NCI-H1930 (cell line): ENCODE results near the gene BACH2.
"Not testable (repeated sequence)": the region's sequence is repeated elsewhere in the genome, so short reads cannot be mapped to it uniquely, and the experiment has no call there.

ENCODE experiments used
- DNase-seq, 2 experiments: peaks; one replicate each; lab custom pipeline; 2025; lab: John Stamatoyannopoulos, UW

The BACH2 gene

GRCh38 chr6:90301816-90302215 is 5.2 kb upstream of the BACH2 start:
- no peak for DNase-seq

DNA sequence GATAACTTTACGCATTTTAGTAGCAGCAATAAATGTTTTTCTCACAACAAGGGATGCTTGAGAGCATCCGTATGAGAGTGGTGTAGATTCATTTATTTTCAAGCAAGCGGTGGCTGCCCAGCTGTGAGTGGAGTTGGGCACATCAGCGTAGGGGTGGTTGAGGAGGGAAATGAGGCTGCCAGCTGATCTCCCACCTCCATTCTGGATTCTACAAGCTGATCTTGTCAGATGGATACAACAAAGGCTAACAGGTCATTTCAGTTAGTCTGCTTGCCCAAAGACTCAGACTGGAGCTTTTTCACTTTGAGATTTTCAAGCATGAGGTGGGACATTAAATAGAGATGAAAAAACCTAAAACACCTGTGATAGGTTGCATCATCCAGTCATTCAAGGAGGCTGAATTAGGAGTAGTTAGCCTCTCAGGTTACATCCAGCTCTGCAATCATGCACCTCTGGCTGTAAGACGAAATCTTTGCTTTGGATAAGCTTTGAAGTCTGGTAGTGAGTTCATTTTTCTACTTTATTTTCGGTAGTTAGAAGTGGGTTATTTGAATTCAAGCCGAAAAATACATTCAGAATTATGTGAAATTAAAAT is 1.9 kb upstream of the BACH2 start:
- DNase-seq = peak in 1 of 2 experiments; percentile 35

DNA sequence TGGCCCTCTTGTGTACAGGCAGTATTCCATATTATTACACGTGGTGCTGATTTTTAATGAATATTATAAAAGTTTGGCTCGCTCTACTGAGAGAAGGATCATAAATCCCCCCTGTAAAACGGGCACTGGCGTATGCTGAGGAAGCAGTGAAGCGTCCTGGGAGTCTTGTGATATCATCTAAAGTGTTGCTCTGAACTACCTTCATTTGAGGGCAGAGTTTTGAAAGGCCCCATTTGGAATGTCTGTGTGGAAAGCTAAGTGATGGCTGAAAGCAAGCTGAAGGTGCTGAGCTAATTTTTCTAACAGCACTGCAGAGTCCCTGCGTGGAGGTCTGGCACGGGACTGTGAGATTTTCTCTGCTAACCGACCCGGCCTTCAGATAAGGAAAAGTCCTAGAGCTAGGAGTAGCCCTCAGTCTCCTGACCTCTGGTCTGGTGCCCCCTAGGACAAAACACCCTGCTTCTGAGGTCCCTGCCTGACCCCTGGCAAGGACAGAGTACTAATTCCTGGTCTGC is 1.3 kb upstream of the BACH2 start:
- no peak for DNase-seq

GRCh38 chr6:90297115-90297866 is 648 bp upstream of the BACH2 start:
- no peak for DNase-seq

DNA sequence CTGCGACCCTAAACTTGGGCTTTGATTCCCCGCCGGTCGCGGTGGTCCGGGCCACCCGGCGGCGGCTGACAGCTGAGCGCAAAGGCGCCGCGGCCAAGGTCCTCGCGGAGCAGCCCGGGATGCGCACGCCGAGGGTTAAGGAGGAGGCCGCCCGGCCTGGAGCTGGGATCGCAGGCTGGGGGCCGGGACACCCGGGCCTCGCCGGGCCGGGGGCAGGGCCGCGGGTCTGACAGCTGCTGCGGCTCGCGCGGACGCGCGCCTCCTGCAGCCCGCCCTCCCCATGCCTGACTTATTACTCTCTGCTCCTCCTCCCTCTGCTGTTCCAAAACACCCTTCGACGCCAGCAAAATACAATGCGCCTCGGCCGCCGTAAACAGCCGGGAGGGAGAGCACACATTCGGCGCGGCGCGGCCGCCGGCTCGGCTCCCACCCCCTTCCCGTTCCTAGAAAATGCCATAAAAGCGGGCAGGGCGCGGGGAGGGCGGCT is 746 bp downstream of the BACH2 start:
- peak in 1 of 2 experiments; percentile 15 for DNase-seq

- no peak for DNase-seq
Observed at GRCh38 chr6:90294989-90295853, 1.4 kb downstream of the BACH2 start.

DNA sequence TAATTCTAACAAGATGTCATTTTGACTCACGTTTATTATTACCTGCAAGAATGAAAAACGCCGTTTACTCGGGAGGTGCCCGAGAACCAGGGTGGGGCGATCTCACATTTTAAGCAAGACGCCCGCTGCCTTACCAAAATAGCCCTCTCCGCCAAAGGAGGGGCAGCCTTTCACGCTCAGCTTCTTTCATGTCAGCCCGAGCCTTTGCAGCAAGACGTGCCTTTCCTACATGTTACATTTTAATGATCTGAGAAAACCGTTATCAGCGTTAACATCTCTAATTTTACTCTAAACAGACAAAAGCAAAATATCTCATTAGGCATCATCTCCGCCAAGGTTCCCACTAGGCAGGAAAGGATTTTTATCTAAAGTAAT is 2.0 kb downstream of the BACH2 start:
- no peak for DNase-seq

DNA sequence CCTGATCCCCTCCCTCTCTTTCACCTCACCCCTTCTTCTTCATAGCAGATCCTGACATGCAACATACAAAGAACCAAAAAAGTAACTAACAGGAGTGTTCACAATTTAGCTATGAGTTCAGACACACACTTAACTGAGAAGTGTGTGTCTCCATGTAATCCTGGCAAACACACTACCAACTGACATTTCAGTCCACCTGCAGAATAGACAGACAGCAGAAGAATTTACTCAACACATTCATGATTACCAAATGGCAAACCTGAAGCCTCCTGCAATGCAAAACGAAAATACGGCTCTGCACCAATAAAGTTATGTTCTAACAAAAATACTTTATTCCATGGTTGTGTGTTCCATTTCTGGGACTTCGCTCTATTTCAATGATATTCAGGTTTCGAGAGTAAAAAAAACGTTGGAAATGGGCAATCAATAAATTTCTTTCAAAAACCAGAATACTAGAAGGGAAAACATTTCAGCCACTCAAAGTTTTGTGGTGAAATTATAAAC is 2.6 kb downstream of the BACH2 start:
- DNase-seq = no peak

GRCh38 chr6:90293319-90293953 is 3.2 kb downstream of the BACH2 start:
- DNase-seq = no peak

DNA sequence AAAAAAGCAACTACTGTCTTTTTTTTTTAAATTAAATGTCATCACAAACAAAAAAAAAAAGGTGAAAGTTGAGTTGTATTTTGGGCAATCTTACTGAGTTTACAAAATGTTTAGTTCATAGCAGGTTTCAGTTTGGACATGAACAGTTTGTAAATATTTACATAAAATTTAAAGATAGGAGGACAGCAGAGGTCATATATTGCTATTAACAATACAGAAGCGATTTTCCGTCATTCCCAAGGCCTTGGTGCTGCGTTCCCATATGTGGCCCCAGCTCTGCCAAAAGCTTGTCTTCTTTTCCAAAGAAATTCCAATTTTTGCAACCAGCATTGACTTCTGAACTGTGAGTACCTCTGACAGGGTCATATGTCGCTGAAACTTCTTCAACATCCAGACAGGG is 5.1 kb downstream of the BACH2 start:
- DNase-seq = no peak

DNA sequence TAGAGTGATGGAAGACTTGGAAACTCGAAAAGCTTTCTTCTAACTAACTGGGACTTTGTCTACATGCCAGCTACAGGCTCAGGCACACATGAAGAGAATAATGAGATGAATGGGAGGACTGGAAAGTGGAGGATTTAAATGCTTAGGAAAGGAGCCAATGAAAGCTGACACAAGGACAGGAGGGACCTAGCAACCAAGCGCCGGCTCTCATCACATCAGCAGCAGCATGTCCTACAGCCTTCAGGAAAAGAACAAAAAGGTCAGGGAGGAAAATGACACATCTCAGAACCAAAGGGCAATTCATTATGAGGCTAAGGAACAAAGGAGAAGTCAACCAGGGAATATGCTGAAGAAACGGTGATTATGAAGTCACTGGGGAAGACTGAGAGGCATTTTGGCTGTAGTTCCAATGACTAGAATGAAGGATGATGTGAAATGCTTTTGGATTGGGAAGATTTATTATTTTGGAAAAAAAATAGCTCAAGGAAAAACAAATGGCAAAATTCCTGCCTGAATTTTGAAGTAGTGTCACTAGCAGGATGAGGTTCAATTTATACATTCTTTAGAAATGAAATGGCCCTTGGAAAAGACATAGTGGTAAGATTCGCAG is 5.7 kb downstream of the BACH2 start:
- DNase-seq = no peak

GRCh38 chr6:90289902-90290301 is 6.7 kb downstream of the BACH2 start:
- no peak for DNase-seq

GRCh38 chr6:90288404-90288803 is 8.2 kb downstream of the BACH2 start:
- no peak for DNase-seq

GRCh38 chr6:90286884-90287488 is 9.7 kb downstream of the BACH2 start:
- peak in 1 of 2 experiments; percentile 21 for DNase-seq

GRCh38 chr6:90285611-90286381 is 10.8 kb downstream of the BACH2 start:
- no peak for DNase-seq

DNA sequence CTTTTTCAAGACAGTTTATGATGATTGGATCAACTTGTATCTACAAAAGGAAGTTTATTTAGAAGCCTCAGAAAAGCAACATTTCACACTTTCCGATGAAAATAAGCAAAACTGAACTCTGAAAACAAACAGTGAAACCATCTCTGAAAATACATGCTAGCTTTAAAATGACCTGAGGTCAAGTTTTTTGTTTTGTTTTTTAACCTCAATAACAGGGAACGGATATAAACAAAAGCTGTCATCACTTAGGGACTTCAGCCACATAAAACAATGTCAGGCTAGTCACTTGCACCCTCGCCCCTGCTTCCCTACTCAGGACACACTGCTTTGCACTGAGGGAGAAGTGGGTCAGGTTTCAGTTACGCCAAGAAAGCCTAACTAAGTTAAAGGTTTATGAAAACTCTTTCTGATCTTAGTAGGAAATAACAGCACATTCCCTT is 11.6 kb downstream of the BACH2 start:
- DNase-seq = no peak

- no peak for DNase-seq
Observed at GRCh38 chr6:90284236-90285041, 12.2 kb downstream of the BACH2 start.

DNA sequence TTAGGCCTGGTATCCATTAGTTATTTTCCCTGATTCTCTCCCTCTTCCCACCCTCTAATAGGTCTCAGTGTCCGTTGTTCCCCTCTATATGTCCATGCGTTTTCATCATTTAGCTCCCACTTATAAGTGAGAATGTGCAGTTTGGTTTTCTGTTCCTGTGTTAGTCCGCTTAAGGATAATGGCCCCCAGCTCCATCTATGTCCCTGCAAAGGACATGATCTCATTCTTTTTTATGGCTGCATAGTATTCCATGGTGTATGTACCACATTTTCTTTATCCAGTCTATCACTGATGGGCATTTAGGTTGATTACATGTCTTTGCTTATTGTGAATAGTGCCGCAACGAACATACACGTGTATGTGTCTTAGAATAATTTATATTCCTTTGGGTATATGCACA is 14.4 kb downstream of the BACH2 start:
- not testable (repeated sequence) for DNase-seq

- DNase-seq = no peak
Observed at GRCh38 chr6:90278129-90278528, 18.5 kb downstream of the BACH2 start.
